ENCODE results near the gene ADGRG2.

ADGRG2 gene

DNA sequence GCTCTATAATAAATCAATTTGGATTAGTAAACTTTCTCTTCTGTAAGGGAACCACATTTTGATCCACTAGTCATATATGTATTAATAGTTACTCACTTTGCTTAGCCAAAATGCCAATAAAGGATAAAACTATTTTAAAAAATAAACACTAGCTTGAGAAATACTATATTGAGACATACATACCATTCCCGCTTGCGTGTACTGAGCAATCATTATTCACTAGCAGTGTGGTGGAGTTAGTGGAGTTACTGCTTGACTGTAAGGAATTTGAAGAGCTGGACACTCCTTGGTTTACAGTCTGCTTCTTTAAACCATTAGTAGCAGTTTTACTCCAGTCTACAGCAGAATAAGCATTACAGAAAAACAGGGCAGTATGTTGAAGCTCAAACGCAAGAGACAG, 127.6 kb downstream of the ADGRG2 start:
- Histone ChIP-seq H2AFZ (ENCODE audit: low read depth, low read length) (no peak overlapping the region), H3K4me2 (ENCODE audit: insufficient read depth, low read length) (no peak overlapping the region), H3K4me3 (ENCODE audit: low read depth in 1 of 2, low read length in 2 of 2) (no peak overlapping the region), H3K36me3 (ENCODE audit: insufficient read depth, low read length) (no peaks in the 10 kb centered on the region), H3K9me3 (ENCODE audit: insufficient read depth, low read length, severe bottlenecking) (no peaks in the 10 kb centered on the region), H3K9ac (ENCODE audit: low read depth, low read length) (no peak overlapping the region), H3K79me2 (ENCODE audit: insufficient read depth, low read length) (no peaks in the 10 kb centered on the region), H3K4me1 (ENCODE audit: insufficient read depth, low read length) (no peaks in the 10 kb centered on the region), H3K27me3 (ENCODE audit: insufficient read depth, low read length, poor library complexity) (no peaks in the 10 kb centered on the region), H4K20me1 (ENCODE audit: insufficient read depth, low read length) (no peaks in the 10 kb centered on the region), H3K27ac (ENCODE audit: low read length) (no peak overlapping the region)
- TF ChIP-seq CTCF (IDR thresholded peaks at IDR 0.05; ENCODE audit: borderline replicate concordance, extremely low read depth, low read length, poor library complexity, severe bottlenecking) (no peak), EZH2 (IDR thresholded peaks at IDR 0.05; ENCODE audit: borderline replicate concordance, low read depth, low read length, severe bottlenecking) (no peak)
- DNase-seq: no peak
- no peak for ATAC-seq (ENCODE audit: insufficient read depth, low read depth)

- no peaks in the 10 kb centered on the region for H3K36me3 ChIP-seq (ENCODE audit: insufficient read depth, low read length)
- TF ChIP-seq EZH2 (IDR thresholded peaks at IDR 0.05; ENCODE audit: borderline replicate concordance, low read depth, low read length, severe bottlenecking): no peak
- TF ChIP-seq CTCF (IDR thresholded peaks at IDR 0.05; ENCODE audit: borderline replicate concordance, extremely low read depth, low read length, poor library complexity, severe bottlenecking): no peak
- no peak for ATAC-seq (ENCODE audit: insufficient read depth, low read depth)
- H3K9ac ChIP-seq (ENCODE audit: low read depth, low read length): no peak overlapping the region
- no peak overlapping the region for H3K4me3 ChIP-seq (ENCODE audit: low read depth in 1 of 2, low read length in 2 of 2)
- no peaks in the 10 kb centered on the region for H3K9me3 ChIP-seq (ENCODE audit: insufficient read depth, low read length, severe bottlenecking)
- H2AFZ ChIP-seq (ENCODE audit: low read depth, low read length): no peak overlapping the region
- no peak overlapping the region for H3K4me2 ChIP-seq (ENCODE audit: insufficient read depth, low read length)
- H4K20me1 ChIP-seq (ENCODE audit: insufficient read depth, low read length): no peaks in the 10 kb centered on the region
- DNase-seq: no peak
- no peak overlapping the region for H3K27ac ChIP-seq (ENCODE audit: low read length)
- no peaks in the 10 kb centered on the region for H3K79me2 ChIP-seq (ENCODE audit: insufficient read depth, low read length)
- H3K27me3 ChIP-seq (ENCODE audit: insufficient read depth, low read length, poor library complexity): no peaks in the 10 kb centered on the region
- no peaks in the 10 kb centered on the region for H3K4me1 ChIP-seq (ENCODE audit: insufficient read depth, low read length)
Measured at GRCh38 chrX:18992829-18993228, 129.4 kb downstream of the ADGRG2 start.

- DNase-seq: no peak
- Histone ChIP-seq H2AFZ (ENCODE audit: low read depth, low read length) (peak overlapping the region; percentile 92), H3K27ac (ENCODE audit: low read length) (peak overlapping the region; percentile 81), H3K36me3 (ENCODE audit: insufficient read depth, low read length) (no peaks in the 10 kb centered on the region), H4K20me1 (ENCODE audit: insufficient read depth, low read length) (no peaks in the 10 kb centered on the region), H3K9me3 (ENCODE audit: insufficient read depth, low read length, severe bottlenecking) (no peaks in the 10 kb centered on the region), H3K4me3 (ENCODE audit: low read depth in 1 of 2, low read length in 2 of 2) (peak overlapping the region; percentile 53 to 87; a peak in 3 of 4 replicates), H3K27me3 (ENCODE audit: insufficient read depth, low read length, poor library complexity) (no peaks in the 10 kb centered on the region), H3K4me2 (ENCODE audit: insufficient read depth, low read length) (peak overlapping the region; percentile 88), H3K79me2 (ENCODE audit: insufficient read depth, low read length) (peaks cover 30% of the 10 kb centered on the region), H3K4me1 (ENCODE audit: insufficient read depth, low read length) (peaks cover 30% of the 10 kb centered on the region), H3K9ac (ENCODE audit: low read depth, low read length) (peak overlapping the region; percentile 71)
- TF ChIP-seq CTCF (IDR thresholded peaks at IDR 0.05; ENCODE audit: borderline replicate concordance, extremely low read depth, low read length, poor library complexity, severe bottlenecking) (no peak), EZH2 (IDR thresholded peaks at IDR 0.05; ENCODE audit: borderline replicate concordance, low read depth, low read length, severe bottlenecking) (no peak)
- no peak for ATAC-seq (ENCODE audit: insufficient read depth, low read depth)
Measured at GRCh38 chrX:18985186-18985435, 137.2 kb downstream of the ADGRG2 start.
